Measurements from ENCODE around the gene TEKT2.

Gene TEKT2, protein sequence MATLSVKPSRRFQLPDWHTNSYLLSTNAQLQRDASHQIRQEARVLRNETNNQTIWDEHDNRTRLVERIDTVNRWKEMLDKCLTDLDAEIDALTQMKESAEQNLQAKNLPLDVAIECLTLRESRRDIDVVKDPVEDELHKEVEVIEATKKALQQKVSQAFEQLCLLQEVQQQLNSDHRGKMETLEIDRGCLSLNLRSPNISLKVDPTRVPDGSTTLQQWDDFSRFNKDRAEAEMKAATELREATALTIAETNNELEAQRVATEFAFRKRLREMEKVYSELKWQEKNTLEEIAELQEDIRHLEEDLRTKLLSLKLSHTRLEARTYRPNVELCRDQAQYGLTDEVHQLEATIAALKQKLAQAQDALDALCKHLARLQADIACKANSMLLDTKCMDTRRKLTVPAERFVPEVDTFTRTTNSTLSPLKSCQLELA

DNA sequence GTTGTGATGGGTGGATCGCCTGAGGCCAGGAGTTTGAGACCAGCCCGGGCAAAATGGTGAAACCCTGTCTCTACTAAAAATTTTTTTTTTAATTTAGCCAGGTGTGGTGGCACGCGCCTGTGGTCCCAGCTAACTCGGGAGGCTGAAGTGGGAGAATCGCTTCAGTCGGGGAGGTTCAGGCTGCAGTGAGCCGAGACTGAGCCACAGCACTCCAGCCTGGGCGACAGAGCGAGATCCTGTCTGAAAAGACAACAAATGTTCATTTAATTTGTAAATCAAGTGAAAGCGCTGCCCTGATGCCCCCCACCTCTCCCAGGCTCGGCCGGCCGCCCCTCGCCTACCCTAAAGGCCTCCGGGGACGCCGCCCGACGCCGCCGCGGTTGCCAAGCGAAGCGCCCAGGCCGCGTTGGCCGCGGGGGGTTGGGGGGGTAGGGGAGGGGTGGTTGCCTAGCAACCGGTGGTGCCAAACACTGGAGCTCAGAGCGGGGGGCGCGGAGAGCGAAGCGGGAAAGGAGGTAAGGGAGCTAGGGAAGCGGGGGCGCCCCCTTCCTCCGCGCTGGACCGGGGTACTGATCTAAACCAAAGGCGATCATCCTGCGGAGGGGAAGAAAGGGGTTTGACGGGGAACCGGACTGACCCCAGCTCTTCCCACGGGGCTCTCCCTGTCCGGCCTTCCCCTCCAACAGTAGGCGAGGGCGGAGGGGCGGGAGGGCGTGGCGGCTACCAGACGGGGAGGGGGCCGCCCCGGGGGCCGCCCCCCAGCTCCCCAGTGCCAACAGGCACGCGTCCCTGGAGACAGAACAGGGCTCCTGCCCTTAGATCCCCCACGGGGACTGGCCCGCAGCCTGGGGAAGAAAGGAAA is at the start of gene TEKT2:
Gene TEKT2, plus strand, starts transcription at position 460 of the 862 bp plus-strand sequence. CDS start 828 bp downstream, outside the sequence.
- DNase-seq, result peak; percentile 34

DNA sequence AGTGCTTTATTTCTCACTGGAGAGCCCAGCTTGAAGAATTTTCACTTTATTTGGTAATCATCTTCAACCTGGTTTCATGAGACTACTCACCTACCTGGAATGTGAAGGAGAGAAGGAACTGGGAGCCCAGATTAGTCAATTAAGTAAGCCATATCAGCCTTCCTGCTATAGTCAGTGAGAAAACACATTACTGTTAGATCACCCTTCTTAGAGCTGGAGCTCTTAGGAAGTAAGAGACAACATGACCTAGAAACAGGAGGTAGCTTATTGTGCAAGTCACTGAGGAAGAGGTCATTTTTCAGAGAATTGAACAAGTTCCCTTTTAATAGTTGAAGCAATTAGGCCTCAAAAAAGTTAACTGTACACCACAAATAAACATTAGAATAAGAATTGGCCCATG is 49.2 kb upstream of the TEKT2 start:
- DNase-seq, result no peak

DNA sequence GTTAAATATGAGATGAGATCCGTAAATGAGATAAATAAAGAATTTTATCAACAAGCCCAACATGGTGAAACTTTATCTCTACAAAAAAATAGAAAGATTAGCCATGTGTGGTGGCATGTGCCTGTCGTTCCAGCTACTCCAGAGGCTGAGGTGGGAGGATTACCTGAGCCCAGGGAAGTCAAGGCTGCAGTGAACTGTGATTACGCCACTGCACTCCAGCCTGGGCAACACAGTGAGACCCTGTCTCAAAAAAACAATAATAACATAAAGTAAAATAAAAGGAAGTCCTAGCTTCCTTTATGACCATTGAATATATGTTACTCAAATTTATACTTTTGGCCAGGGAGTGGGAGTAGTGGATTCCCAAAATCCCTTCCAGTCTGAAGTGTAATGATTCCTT is 48.7 kb upstream of the TEKT2 start:
- no peak for DNase-seq

DNA sequence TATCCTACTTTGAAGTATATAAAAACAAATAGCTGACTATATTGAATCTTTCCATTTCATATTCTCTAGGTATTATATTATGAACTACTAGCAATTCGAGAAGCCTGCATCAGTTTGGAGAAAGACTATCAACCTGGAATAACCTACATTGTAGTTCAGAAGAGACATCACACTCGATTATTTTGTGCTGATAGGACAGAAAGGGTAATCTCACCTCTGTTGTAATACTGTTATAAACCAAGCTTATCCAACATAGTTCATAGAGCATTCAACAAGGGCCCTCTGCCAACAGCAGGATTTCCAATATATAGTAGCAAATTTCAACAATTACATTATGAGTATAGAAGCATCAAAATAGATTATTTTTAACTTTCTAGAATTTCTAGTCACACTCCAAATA is 43.7 kb upstream of the TEKT2 start:
- no peak for DNase-seq

DNA sequence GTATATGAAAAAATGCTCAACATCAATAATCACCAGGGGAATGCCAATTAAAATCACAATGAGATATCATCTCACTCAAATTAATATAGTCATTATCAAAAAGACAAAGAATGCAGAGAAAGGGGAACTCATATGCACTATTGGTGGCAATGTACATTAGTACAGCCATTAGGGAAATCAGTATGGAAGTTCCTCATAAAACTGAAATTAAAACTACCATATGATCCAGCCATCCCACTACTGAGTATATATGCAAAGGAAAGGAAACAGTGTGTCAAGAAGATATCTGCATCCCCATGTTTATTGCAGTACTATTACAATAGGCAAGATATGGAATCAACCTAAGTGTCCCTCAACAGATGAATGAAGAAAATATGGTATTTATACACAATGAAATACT is 32.1 kb upstream of the TEKT2 start:
- DNase-seq, result no peak

DNA sequence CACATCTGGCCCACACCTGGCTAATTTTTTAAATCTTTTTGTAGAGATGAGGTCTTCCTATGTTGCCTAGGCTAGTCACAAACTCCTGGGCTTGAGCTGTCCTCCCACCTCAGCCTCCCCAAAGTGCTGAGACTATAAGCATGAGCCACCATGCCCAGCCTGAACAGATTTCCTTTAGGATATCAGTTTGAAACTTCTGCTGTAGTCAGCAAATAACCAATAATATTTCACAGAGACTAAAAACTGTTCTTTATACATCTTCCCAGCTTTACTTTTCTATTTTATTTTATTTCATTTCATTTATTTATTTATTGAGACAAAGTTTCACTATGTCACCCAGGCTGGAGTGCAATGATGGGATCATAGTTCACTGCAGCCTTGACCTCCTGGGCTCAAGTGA is 29.9 kb upstream of the TEKT2 start:
- no peak for DNase-seq

DNA sequence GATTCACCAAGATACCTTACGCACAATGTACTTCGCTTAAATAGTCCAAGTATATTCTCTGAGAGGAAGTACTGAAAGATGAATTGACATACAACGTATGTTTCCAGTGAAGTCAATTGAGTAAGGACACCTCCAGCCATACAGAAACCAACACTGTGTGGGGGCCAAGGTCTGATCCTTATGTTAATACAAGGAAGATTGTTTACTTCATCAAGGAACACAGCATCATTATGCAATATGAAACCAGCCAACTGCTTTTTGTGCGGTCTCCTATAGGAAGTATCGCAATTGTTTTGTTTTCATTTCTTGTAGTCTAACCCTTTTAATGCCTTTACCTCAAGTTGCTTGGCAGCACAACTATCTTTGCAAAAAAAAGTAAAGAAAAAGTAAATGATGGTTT is 28.2 kb upstream of the TEKT2 start:
- no peak for DNase-seq

DNA sequence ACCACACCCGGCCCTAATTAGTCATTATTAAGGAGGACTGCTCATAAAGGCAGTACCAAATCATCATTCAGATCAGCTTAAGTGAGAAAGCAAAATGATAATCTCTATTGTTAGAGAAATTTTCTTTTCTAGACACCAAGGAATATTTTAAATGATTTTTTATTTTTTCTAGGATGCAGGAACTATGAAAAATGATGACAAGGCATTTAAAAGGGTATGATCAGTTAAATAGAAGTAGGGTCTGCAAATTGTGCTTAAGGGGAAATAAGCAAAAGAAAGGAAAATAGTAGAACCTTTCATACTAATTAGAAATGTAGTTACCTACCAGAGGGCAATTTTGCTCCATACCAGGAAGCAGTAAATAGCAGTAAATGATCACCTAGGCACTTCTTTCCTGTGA is 21.6 kb upstream of the TEKT2 start:
- DNase-seq, result no peak

DNA sequence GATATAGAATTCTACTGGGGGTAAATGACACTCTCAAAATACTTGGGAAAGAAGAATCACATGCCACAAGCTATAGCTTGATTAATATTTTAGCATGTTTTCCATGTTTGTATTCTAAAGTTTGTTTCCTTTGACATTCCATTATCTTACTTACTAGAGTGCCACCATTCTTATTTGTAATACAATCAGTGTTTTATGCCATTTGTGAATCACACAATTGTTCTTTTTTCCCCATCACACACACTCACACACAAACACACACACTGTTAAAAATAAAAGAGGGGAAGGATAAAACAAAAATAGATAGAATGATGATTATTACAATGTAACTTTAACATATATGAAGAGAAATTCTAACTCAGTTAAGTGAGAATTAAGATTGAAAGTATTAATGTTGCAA is 16.0 kb upstream of the TEKT2 start:
- DNase-seq, result no peak

DNA sequence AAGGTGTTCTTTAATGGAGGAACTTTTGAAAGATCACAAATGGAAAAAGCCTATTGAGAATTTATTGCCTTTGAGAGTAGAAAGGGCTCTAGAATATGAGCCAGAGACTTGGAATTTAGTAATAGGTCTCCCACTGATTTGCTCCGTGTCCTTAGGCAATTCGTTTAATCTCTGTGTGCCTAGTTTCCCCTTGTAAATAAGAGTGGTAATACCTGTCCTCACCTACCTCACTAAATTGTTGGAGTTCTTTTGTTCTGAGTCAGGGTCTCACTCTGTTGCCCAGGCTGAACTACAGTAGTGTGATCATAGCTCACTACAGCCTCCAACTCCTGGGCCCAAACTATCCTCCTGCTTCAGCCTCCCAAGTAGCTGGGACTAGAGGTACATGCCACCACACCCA is 15.0 kb upstream of the TEKT2 start:
- no peak for DNase-seq

DNA sequence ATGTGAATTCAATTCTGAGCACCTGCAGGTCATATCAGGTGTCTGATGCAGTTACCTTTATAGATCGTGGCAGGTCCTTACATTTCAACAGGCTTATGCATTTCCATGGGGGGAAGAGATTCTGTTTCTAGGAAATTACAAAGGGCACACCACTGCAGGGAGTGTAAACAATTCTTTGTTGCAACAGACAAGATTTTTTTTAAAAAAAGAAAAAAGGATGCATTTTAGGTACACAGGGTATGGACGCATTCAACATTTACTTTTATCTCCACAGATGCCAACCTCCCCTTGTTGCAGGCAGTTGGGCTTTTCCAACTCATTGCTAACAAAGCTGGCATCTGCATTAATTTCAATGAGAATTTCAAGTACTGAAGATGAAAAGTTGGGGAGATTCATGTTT is 13.5 kb upstream of the TEKT2 start:
- DNase-seq, result no peak

DNA sequence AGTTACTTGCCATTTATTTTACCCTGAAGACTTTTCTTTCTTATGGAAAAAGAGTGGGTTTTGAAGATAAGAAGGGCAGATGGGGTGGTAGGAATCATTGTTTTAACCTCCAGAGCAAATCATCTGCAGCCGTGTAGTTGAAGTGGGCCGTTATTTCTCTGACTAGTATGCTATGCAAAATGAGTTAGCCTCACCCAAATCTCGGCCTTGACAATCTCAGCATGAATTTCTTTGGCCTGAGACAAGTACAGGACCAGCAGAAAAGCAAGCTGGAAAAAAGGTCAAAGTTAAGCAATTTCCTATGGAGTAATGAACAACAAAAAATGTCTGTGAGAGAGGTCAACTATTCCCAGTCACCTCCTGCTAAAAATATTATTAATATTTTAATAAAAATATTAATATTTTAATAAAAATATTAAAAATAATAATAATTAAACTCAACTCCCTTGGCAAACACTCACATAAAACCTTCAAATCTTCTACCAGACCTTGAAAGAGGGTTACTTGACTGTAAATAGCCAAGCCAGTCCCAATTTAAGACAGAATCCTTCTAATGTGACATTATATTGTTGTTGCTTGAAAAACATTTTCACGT is 6.8 kb upstream of the TEKT2 start:
- DNase-seq, result no peak

DNA sequence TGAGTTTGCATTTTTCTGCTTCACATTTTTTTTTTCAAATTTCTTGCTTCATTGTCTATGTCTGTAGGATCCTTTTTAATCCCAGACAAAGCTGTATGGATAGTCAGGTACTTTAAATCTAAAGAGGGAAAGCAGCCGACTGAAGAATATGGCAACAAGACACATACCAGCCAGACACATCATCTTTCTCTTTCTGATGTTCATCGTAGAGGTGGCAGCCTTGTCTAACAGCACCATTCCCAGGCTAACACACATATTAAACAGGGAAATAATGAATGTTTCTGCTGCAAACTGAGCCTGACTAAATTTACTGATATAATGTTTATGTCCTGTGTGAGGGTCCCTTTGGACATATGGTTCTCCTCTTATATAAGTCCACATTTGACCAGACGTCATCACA is 3.7 kb upstream of the TEKT2 start:
- DNase-seq, result no peak

DNA sequence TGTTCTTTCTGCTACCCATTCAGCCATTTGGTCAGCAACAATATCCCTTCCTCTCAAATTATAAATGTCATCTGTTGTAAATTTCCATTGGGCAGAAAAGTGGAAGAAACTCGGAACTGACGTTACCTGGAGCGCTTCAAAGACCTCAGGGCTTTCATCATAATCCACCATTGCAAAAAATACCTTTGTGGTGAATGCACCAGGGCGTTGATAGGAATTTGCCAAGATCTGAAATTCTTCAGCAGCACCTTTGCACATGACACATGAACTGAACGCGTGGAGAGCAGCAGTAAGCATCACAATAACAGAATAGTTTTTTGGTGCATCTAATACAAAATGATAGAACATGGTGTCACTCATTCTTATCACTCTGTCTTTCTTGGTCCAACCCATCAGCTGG is 3.1 kb upstream of the TEKT2 start:
- DNase-seq, result no peak

DNA sequence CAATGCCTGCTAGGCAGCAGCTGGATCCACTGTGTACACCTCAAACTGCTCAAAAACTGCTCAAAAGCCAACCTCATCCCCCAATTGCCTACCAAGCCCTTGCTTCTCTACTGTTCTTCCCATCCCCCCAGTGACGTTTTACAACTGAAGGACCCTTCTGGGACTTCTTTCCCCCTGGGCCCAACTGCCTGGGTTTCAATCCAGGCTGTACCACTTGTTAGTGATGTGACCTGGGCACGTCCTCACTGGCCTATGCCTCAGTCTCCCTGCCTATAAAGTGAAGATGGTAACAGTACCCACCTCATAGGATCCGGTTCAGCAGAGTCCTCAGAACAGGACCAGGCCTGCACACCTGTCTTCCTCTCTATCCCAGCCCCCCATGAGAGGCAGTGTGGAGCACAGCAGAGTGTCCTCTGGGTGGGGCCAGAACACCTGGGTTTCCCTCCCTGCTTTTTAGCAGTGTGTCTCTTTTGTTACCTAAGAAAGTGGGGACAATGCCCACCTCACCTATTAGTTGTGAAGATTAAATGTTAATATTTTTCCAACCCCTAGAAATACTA is 1.9 kb upstream of the TEKT2 start:
- DNase-seq, result no peak

DNA sequence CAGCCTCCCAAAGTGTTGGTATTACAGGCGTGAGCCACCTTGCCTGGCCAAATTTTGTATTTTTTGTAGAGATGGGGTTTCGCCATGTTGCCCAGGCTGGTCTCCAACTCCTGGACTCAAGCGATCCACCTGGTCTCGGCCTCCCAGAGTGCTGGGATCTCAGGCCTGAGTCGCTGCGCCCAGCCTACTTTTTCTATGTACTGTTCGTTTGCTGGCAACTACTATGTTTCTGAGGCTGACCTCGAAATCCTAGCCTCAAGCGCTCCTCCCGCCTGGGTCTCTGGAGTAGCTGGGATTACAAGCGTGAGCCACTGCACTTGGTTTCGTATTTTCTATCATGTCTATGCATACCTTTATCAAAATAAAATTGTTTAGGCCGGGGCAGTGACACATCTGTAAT is 675 bp upstream of the TEKT2 start:
- DNase-seq, result no peak

DNA sequence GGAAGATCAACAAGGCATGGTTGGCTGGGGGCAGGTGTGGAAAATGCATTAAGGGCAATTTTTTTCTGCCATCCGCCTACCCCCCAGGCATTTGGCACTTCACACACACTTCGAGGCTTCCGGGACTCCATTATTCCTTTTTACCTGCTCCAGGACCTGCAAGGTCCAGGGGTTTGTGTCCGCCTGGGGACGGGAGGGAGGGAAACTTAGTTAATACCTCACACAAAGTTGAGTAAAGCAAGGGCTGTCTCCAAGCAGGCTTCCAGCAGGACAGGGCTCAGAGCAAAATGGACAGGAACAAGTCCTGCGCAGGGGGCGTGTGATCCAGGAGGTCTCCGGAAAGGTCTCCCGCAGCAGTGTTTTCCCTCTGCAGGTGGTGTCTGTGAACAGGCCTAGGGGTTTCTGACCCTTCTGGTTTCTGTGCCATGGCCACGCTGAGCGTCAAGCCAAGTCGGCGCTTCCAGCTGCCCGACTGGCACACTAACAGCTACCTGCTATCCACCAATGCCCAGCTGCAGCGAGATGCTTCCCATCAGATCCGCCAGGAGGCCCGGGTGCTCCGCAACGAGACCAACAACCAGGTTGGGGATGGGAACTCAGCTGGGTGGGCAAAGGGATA is 712 bp downstream of the TEKT2 start:
- no peak for DNase-seq

DNA sequence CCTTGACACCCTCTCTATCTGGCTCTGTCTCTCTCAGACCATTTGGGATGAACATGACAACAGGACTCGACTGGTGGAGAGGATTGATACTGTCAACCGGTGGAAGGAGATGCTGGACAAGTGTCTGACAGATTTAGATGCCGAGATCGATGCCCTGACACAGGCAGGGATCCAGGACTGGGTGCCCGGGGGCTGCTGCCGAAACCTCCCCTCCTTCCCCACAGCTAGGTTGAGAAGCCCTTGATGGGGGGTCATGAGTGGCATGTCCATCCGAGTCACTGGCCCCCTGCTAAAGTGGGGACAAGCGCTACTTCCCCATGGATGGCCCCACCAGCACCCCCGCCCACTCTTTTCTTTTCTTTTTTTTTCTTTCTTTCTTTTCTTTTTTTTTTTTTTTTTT is 1.2 kb downstream of the TEKT2 start:
- DNase-seq, result no peak

DNA sequence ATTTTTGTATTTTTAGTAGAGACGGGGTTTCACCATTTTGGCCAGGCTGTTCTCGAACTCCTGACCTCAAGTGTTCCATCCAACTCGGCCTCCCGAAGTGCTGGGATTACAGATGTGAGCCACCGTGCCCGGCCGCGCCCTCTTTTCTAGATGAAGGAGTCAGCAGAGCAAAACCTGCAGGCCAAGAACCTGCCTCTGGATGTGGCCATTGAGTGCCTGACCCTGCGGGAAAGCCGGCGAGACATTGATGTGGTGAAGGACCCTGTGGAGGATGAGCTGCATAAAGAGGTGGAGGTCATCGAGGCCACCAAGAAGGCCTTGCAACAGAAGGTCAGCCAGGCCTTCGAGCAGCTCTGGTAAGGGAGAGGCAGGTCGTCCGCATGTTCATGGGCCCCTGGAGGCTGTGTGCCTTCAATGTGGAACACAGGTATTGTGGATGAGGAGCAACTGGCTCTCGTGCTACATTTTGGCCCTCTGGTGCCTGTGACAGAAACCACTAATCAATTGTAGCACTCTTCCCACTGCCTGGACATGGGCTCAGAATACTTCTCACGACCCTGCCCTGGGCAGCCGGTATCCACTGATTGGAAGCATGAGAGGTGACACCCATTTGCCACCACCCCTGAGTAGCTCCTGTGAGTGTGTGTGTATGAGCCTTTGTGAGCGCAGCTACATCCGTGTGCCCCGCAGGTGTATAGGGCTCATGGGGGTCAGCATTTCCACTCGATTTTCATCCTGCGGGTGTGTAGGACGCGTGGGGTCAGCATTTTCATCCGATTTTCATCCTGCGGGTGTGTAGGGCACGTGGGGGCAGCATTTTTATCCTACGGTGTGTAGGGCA is 2.0 kb downstream of the TEKT2 start:
- no peak for DNase-seq

DNA sequence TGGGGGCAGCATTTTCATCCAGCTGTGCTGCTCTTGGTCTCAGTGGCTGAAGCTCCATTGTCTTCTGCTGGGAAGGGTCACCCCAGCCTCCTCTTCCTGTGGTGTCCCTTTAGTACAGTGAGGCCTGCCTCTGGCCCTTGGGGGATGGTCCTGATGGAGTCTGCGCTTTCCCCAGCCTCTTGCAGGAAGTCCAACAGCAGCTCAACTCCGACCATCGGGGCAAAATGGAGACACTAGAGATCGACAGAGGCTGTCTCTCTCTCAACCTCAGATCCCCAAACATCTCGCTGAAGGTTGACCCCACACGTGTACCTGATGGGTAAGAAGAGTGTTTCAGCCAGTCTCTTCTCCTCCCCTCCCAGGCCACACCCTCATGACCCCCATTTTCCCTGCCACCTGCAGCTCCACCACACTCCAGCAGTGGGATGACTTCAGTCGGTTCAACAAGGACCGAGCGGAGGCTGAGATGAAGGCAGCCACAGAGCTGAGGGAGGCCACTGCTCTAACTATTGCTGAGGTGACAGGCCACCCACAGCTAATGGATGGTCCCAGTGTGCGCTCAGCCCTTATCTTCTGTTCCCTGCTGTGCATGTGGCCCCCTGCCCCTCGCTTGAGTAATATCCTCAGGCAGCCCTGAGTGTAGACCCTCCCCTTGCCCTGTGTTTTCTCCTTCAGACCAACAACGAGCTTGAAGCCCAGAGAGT is 2.8 kb downstream of the TEKT2 start:
- no peak for DNase-seq
